Endothelial cell of umbilical vein (primary cell): ENCODE measurements around the gene NTSR1. TPM values are rescaled to one million over a fixed set of nuclear protein-coding genes. Genes with fewer than 3 reads are reported as not detected.

Source experiments
- BruUV-seq: library from RNA; stranded (reverse); fragments of 400-500 nt; replicated peaks from 2 replicates; lab custom pipeline; 2021; lab: Mats Ljungman, UMichigan
- CTCF ChIA-PET: fragments of 300-600, 350-600 bp; sonication (Branson Sonifier 250); formaldehyde crosslinking; loops from one replicate; lab custom pipeline; 2021; ENCODE audit warnings: antibody characterized with exemption, inconsistent platforms; lab: Charles Lee
- POLR2A ChIA-PET: fragments of 300-600, 350-600 bp; sonication (Branson Sonifier 250); formaldehyde crosslinking; loops from one replicate; lab custom pipeline; 2021; ENCODE audit warnings: antibody characterized with exemption, inconsistent platforms; lab: Charles Lee
- DNase-seq: peaks from one replicate; pipeline ENCODE4 v3.0.0-alpha.2; 2011; ENCODE audit warnings: low read depth, low spot score
- FAIRE-seq: peaks from 2 replicates; lab custom pipeline; 2011; peaks lifted over from hg19 to GRCh38; lab: Jason Lieb, UNC
- H2AFZ ChIP-seq: 2 replicates; pipeline ENCODE4 v1.6.0; 2012; ENCODE audit warnings: low read depth, low read length, control low read depth, inconsistent platforms
- H3K27ac ChIP-seq: 2 replicates; pipeline ENCODE4 v1.5.1; 2011; ENCODE audit warnings: low read depth, mild to moderate bottlenecking, control low read depth, low read length, moderate library complexity; ENCODE audit not compliant: insufficient read depth
- H3K27me3 ChIP-seq, 2 experiments: 2 replicates each; pipeline versions ENCODE4 v1.6.0 to v1.6.1; 2011; ENCODE audit warnings: low read length in 2 of 2, mixed read lengths in 1 of 2; ENCODE audit not compliant: control insufficient read depth in 2 of 2, insufficient read depth in 2 of 2
- H3K36me3 ChIP-seq, 2 experiments: 2 replicates in 1 of 2; 3 replicates in 1 of 2; pipeline ENCODE4 v1.5.1; 2011; ENCODE audit warnings: low read length in 2 of 2, mild to moderate bottlenecking in 1 of 2, moderate library complexity in 1 of 2; ENCODE audit not compliant: control insufficient read depth in 2 of 2, insufficient read depth in 2 of 2; ENCODE audit errors: extremely low read depth in 1 of 2
- H3K4me1 ChIP-seq: 3 replicates; pipeline ENCODE4 v1.5.1; 2011; ENCODE audit warnings: mild to moderate bottlenecking, low read length; ENCODE audit not compliant: control insufficient read depth, insufficient read depth; ENCODE audit errors: extremely low read depth
- H3K4me2 ChIP-seq: 2 replicates; pipeline ENCODE4 v1.6.1; 2011; ENCODE audit warnings: low read length, control low read depth, mixed read lengths; ENCODE audit not compliant: insufficient read depth
- H3K4me3 ChIP-seq, 3 experiments: fragments of 200-600 bp in 1 of 3; sonication (generic), shearing (Covaris generic) in 1 of 3; replicated peaks in 1 of 3; 2 replicates each; pipeline ENCODE4 v1.5.1; 2011 to 2016; ENCODE audit warnings: control low read depth in 3 of 3, low read length in 3 of 3, mild to moderate bottlenecking in 2 of 3, inconsistent platforms in 1 of 3, low read depth in 1 of 3, moderate library complexity in 1 of 3; ENCODE audit not compliant: insufficient read depth in 1 of 3
- H3K79me2 ChIP-seq: 2 replicates; pipeline ENCODE4 v1.6.0; 2012; ENCODE audit warnings: low read length, inconsistent platforms; ENCODE audit not compliant: control insufficient read depth, insufficient read depth
- H3K9ac ChIP-seq: replicated peaks from 2 replicates; pipeline ENCODE3; 2011; ENCODE audit warnings: low read length, control low read depth; ENCODE audit not compliant: insufficient read depth; ENCODE audit errors: extremely low read depth
- H3K9me1 ChIP-seq: replicated peaks from 3 replicates; pipeline ENCODE4 v1.6.0; 2011; ENCODE audit warnings: mild to moderate bottlenecking, low read length; ENCODE audit not compliant: control insufficient read depth, insufficient read depth; ENCODE audit errors: extremely low read depth
- H3K9me3 ChIP-seq: replicated peaks from 2 replicates; pipeline ENCODE4 v1.5.1; 2012; ENCODE audit warnings: low read length, inconsistent platforms; ENCODE audit not compliant: control insufficient read depth, insufficient read depth
- H4K20me1 ChIP-seq: replicated peaks from 2 replicates; pipeline ENCODE3; 2011; ENCODE audit warnings: mild to moderate bottlenecking, low read length; ENCODE audit not compliant: control insufficient read depth, insufficient read depth; ENCODE audit errors: extremely low read depth
- EZH2 ChIP-seq: IDR thresholded peaks from 2 replicates; pipeline ENCODE4 v1.6.1; 2012; ENCODE audit warnings: borderline replicate concordance, low read depth, mild to moderate bottlenecking, moderate library complexity, low read length, inconsistent platforms; ENCODE audit not compliant: severe bottlenecking
- FOS ChIP-seq: IDR thresholded peaks from 2 replicates; pipeline ENCODE4 v1.6.1; 2011; ENCODE audit warnings: mild to moderate bottlenecking, low read length, moderate library complexity, borderline replicate concordance; ENCODE audit not compliant: insufficient read depth
- GATA2 ChIP-seq: IDR thresholded peaks from 2 replicates; pipeline ENCODE4 v1.7.0; 2011; ENCODE audit warnings: low read depth, mild to moderate bottlenecking, moderate library complexity, mixed read lengths, low read length; ENCODE audit not compliant: insufficient read length, insufficient read depth
- JUN ChIP-seq: IDR thresholded peaks from 2 replicates; pipeline ENCODE4 v1.6.1; 2011; ENCODE audit warnings: borderline replicate concordance, low read depth; ENCODE audit not compliant: insufficient read length, insufficient read depth
- MYC ChIP-seq: IDR thresholded peaks from one replicate; pipeline ENCODE4 v1.6.1; 2011; ENCODE audit warnings: mild to moderate bottlenecking, low read depth, low read length
- POLR2A ChIP-seq: IDR thresholded peaks from 2 replicates; pipeline ENCODE4 v1.6.1; 2012; ENCODE audit warnings: low read depth, mild to moderate bottlenecking, control low read depth, low read length
- POLR2AphosphoS5 ChIP-seq: IDR thresholded peaks from 2 replicates; pipeline ENCODE4 v1.6.1; 2012; ENCODE audit warnings: low read depth, mild to moderate bottlenecking, control low read depth, low read length, moderate library complexity; ENCODE audit not compliant: insufficient read depth
- dilution Hi-C: fragments of 300-500 bp; cut with MboI; formaldehyde crosslinking; loops from one replicate; pipeline ENCODE4 v1.15.0; 2019; ENCODE audit warnings: low sequenced_read_pairs; ENCODE audit not compliant: extremely low pct_ligation_motif_present
- intact Hi-C: fragments of 100-400 bp; cut with micrococcal nuclease; formaldehyde crosslinking; loops from one replicate; pipeline ENCODE4 v1.10.0; 2022
- polyA plus RNA-seq, 4 experiments: library from polyadenylated mRNA; depleted of rRNA in 3 of 4; stranded (reverse) in 3 of 4; unstranded in 1 of 4; fragments of >200 nt; gene quantifications; 2 replicates each; pipeline versions ENCODE4 v1.2.1 to v1.2.3, GENCODE V29; 2011 to 2012; ENCODE audit warnings: missing spikeins in 1 of 4
- total RNA-seq: library from RNA; stranded (reverse); gene quantifications from 2 replicates; pipeline ENCODE4 v1.2.3, GENCODE V29; 2021
- TF ChIP-seq, protein P1 (sequence below), 2 donors: IDR thresholded peaks; 1 replicate in 1 of 2; 2 replicates in 1 of 2; pipeline ENCODE4 v1.5.1; 2011; ENCODE audit warnings: low read length in 2 of 2, mild to moderate bottlenecking in 2 of 2, moderate library complexity in 2 of 2, control low read depth in 1 of 2, inconsistent platforms in 1 of 2, low read depth in 1 of 2; ENCODE audit not compliant: insufficient read depth in 1 of 2; ENCODE audit errors: extremely low read depth in 1 of 2
- TF ChIP-seq, protein P2 (sequence below): IDR thresholded peaks from 2 replicates; pipeline ENCODE4 v1.6.1; 2011; ENCODE audit not compliant: insufficient read depth, insufficient read length

Gene NTSR1
- total and polyA plus RNA-seq, 2 donors (not counting 3 experiments of a cell fraction or from before 2014, with no cell fraction given): 0.14 to 2.1 TPM

DNA sequence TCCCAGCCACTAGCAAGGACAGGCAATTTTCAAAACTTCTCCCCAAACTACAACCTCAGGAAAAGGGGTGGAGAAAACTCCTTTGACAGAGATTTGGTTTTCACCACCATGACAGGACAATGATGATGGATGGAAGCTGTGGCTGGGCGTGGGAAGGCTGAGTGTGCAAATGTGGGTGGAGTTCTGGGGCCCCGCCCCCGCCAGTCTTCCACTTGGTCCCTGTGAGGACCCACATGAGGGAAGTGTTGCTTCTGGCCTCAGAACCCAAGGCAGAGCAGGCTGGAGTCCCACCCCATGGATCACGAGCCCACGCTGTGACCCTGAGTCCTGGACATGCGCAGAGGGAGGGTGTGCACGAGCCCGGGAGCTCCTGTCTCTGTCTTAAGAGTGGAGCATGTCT, 66.1 kb downstream of the NTSR1 start:
- no peaks in the 10 kb centered on the region for H3K9me1 ChIP-seq
- DNase-seq: no peak
- H3K4me1 ChIP-seq: peaks cover 11% of the 10 kb centered on the region
- ChIA-PET CTCF (no interaction called here), POLR2A (no interaction called here)
- no peak for TF ChIP-seq EZH2
- no peak for TF ChIP-seq GATA2
- TF ChIP-seq, protein P1, sequence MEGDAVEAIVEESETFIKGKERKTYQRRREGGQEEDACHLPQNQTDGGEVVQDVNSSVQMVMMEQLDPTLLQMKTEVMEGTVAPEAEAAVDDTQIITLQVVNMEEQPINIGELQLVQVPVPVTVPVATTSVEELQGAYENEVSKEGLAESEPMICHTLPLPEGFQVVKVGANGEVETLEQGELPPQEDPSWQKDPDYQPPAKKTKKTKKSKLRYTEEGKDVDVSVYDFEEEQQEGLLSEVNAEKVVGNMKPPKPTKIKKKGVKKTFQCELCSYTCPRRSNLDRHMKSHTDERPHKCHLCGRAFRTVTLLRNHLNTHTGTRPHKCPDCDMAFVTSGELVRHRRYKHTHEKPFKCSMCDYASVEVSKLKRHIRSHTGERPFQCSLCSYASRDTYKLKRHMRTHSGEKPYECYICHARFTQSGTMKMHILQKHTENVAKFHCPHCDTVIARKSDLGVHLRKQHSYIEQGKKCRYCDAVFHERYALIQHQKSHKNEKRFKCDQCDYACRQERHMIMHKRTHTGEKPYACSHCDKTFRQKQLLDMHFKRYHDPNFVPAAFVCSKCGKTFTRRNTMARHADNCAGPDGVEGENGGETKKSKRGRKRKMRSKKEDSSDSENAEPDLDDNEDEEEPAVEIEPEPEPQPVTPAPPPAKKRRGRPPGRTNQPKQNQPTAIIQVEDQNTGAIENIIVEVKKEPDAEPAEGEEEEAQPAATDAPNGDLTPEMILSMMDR (IDR thresholded peaks at IDR 0.05; ENCODE audit: extremely low read depth in 1 of 2, insufficient read depth in 1 of 2, low read depth in 1 of 2, low read length in 2 of 2): no peak
- TF ChIP-seq POLR2A: no peak
- no peak for TF ChIP-seq POLR2AphosphoS5
- TF ChIP-seq MYC: no peak
- TF ChIP-seq FOS: no peak
- TF ChIP-seq, protein P2, sequence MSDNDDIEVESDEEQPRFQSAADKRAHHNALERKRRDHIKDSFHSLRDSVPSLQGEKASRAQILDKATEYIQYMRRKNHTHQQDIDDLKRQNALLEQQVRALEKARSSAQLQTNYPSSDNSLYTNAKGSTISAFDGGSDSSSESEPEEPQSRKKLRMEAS: no peak
- TF ChIP-seq JUN: no peak
- H3K36me3 ChIP-seq: no peaks in the 10 kb centered on the region
- no peak overlapping the region for H3K27ac ChIP-seq
- no peaks in the 10 kb centered on the region for H3K27me3 ChIP-seq
- no peaks in the 10 kb centered on the region for H3K9me3 ChIP-seq
- H2AFZ ChIP-seq: no peak overlapping the region
- no peaks in the 10 kb centered on the region for H4K20me1 ChIP-seq
- FAIRE-seq: no peak
- intact Hi-C loops: no loop called here
- no peak overlapping the region for H3K9ac ChIP-seq
- H3K4me3 ChIP-seq: no peak overlapping the region
- BruUV-seq: no TSS peak
- dilution Hi-C loops: no loop called here
- no peak overlapping the region for H3K4me2 ChIP-seq
- no peaks in the 10 kb centered on the region for H3K79me2 ChIP-seq
